ENCODE measurements around the gene LOXHD1.

LOXHD1 gene

DNA sequence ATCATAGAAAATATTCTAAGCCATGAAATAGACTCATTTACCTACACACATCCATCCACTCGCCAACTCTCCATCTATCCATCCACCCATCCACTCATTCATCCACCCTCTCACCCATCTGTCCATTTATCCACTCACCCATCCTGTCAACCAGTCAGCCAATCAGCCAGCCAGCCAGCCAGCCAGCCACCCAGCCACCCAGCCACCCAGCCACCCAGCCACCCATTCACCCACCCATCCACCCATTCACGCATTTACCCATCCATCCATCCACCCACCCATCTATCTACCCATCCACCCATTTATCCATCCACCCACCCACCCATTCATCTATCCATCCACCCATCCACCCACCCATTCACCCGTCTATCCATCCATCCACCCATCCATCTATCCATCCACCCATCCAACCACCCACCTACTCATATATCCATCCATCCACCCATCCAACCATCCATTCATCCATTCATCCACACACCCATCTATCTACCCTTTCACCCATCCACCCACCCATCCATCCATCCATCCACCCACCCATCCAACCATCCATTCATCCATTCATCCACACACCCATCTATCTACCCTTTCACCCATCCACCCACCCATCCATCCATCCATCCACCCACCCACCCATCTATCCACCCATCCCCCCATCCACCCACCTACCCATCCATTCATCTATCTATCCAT, 185.1 kb downstream of the LOXHD1 start:
- DNase-seq = no peak

GRCh38 chr18:46470714-46471113, 186.3 kb downstream of the LOXHD1 start:
- DNase-seq = no peak

GRCh38 chr18:46469186-46469915, 187.7 kb downstream of the LOXHD1 start:
- DNase-seq = no peak

DNA sequence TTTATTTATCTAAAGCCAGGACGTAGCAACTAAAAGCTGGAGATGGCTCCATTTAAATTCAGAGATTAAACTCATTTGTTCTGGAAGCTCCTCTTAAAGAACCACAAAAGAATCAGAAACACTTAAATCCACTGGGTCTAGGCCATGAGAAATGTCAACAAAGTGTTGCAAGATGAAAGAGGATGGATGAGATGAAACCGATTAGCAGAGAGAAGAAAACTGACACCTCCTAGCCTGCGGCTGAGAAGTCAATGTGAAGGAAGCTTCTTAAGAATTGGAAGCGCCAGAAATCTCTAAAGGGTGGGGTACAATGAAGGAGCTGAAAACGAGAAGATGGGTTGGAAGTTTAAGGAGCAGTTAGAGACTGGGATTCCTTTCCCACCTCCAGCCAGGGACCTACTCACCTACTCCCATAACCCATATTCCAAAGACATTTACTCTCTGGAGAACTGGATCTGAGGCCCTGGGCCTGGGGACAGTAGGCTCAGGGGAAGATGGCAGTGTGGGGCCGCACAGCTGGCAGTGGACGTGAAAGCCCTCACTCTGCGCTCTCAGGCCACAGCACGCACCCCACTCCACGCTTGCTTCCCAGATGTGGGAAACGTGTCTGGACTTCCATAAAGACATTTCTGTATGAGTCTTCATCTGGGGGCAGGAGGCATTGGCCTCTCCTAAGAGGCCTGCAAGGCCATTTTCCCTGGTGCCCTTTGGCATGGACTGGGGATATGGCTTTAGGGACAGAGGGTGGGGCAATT, 188.4 kb downstream of the LOXHD1 start:
- no peak for DNase-seq

DNA sequence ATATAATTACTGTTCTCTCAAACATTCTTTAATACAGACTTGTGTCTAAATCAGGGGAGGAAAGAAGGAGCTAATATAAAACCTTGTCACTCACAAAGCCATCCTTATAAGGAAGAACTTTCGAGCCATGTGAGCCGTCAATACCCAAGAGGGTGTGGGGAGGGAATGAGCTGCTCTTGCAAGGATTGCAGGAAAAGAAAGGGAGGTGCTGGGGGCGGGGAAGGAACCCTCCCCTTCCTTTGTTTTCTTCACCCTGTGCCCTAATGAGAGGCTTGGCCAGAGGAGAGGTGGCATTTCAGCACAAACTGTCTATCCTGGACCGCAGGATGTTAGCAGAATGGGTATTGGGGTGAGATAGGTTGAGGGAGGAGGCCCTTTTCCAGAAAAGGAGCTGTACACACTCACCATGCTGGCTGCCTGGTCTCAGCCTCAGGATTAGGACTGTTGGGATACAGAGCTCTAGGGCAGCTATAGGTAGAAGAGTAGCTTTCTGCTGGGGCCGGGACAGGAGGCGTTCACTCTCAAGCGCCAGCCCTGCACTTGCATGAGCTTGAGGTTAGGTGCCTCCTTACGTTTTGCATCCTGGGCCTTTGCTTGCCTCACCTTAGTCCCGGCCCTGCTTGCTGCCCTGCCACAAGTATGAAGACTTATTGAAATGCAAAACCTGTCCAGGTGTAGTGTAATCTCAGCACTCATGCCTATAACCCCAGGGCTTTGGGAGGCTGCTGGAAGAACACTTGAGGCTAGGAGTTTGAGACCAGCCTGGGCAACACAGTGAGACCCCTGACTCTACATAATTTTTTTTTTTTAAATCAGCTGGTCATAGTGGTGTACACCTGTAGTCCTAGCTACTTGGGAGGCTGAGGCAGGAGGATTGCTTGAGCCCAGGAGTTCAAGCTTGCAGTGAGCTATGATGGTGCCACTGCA, 190.5 kb downstream of the LOXHD1 start:
- no peak for DNase-seq

GRCh38 chr18:46464926-46465655, 191.9 kb downstream of the LOXHD1 start:
- no peak for DNase-seq

- DNase-seq = no peak
These were observed 194.5 kb downstream of the LOXHD1 start for GRCh38 chr18:46462523-46462922.

GRCh38 chr18:46461993-46462392, 195.0 kb downstream of the LOXHD1 start:
- DNase-seq = no peak

- no peak for DNase-seq
These were observed 196.3 kb downstream of the LOXHD1 start for GRCh38 chr18:46460754-46461153.

DNA sequence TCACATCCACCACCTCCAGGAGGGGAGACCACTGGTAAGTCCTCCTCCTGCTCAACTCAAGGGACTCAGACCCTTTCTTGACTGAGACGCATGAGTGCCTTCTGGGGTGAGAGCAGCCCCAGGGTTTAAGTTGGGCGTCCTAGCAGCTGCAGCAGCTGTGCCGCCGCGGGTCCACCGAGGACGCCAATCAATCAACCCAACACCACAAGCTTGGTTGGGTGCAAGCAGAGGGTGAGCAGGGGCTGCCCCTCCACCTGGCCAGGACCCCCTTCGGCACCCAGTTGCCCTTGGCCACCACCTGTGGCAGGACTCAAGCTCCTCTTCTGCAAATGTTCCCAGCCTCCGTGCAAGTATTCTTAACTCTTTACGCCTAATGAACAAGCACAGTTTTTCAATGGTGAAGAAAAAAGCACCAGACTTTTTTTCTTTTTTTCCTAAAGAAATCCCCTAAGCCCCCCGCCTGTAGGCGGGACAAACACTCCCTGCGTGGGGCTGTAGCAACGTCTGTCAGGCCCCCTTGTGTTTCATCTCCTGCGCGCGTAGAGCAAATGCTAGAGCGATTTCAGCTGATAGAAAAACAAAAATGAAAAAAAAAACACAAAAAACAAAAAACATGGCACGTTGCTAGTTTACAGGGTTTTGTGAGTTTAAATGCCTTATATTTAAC, 197.1 kb downstream of the LOXHD1 start:
- DNase-seq = no peak

DNA sequence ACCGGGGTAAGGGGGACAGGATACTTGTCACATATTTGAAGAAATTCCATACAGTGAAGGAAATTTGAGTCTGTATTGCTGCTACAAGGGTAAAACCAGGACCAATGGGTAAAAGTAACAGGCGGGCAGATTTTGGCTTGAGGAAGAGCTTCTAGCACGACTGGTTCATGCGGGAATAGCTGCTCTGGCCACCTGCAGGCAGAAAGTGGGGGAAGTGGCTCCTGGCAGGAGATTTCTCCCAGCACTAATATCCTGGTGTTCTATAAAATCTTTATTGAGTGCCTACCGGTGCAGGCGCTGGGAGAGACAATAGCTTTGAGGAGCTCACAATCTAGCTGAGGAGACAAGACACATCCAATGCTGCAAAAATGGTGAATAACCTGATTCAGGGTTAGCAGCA, 198.5 kb downstream of the LOXHD1 start:
- no peak for DNase-seq

DNA sequence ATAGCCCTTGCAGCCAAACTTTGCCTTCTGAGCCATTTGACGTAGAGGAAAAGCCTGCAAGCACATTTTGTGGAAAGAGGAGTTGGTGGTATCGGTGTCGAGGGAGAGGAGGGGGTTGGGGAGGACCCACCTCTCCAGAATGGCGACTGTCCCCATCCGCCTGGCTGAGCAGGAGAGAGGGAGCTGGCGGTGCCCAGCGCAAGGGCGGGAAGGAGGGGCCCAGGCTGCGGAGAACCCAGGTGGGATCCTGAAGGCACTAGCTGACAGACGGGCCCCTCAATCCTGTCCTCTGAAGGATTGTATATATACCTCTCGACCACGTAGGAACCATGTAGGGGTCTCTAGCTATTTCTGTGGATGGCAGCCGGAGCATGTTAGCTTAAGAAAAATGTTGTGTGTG, 200.3 kb downstream of the LOXHD1 start:
- no peak for DNase-seq

DNA sequence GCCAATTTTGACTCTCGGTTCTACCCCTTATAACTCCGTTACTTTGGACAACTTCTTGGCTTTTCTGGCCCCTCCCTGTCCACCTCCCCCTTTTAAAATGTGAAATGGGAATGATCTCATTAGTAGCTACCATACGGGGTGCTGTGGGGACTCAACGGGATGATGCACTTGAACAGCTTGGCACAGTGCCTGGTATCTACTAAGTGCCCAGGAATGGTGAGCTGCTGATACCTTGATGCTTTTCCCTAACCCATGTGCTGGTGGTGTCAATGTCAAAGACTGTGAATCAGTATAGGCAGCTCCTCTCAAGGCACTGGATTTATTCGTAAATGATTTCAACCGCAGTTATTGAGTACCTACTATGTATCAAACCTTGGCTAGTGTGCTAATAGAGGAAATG, 204.2 kb downstream of the LOXHD1 start:
- no peak for DNase-seq

DNA sequence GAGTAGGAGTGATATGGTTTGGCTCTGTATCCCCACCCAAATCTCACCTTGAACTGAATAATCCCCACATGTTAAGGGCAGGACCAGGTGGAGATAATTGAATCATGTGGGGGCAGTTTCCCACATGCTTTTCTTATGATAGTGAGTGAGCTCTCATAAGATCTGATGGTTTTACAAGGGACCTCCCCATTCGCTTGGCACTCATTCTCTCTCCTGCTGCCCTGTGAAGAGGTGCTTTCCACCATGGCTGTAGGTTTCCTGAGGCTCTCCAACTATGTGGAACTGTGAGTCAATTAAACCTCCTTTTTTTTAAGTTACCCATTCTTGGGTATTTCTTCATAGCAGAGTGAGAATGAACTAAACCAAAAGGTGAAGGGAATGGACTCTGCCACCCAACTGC, 207.5 kb downstream of the LOXHD1 start:
- DNase-seq = no peak

DNA sequence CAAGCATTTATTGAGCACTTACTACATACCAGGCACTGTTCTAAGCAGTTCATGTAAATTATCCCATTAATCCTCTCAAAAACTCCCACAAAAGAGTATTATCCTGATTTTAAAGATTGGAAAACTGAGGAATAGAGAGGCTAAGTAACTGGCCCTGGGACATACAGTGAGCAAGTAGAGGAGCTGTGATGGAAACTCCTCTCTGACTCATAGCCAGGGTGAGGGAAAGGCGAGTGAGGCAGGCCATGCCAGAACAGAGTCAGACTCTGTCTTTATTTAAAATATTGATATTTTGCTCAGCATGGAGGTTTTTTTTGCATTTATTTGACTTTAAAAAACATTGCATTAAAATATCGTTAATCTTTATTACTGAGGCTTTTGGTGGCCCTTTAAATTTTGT, 208.0 kb downstream of the LOXHD1 start:
- no peak for DNase-seq

GRCh38 chr18:46448347-46448746, 208.7 kb downstream of the LOXHD1 start:
- no peak for DNase-seq

DNA sequence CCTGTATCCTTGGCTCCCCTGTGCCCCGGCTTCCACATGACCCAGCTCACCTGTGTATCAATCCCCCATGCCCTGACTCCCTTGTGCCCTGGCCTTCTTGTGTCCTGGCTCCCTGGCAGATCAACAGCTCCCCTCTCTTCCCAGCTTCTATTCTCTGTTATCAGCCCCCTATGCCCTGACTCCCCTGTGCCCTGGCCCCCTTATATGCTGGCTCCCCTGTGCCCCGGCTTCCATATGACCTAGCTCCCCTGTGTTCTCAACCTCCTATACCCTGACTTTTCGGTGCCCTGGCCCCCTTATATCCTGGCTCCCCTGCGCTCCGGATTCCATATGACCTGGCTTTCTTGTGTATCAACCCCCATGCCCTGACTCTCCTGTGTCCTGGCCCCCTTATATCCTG, 209.2 kb downstream of the LOXHD1 start:
- DNase-seq = no peak

DNA sequence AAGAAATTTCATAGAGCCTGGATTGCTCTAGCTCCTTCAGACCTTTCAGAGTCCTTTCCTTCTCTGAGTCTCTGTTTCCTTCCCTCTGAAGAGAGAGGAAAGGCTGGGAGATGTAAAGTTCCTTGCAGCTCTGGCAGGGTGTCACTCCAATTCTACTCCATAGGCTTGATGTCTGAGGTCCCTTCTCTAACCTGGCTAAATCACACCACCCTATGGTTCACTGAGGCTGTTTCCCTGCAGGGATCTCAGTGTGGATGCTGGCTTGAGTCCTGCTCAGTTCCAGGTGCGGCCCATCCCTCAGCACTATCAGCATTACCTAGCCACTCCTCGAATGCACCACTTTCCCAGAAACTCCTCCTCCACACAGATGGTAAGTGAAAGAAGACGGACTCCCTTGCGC, 209.7 kb downstream of the LOXHD1 start:
- DNase-seq = no peak

- no peak for DNase-seq
These were observed 211.3 kb downstream of the LOXHD1 start for GRCh38 chr18:46445522-46446313.

- no peak for DNase-seq
These were observed 218.0 kb downstream of the LOXHD1 start for GRCh38 chr18:46439037-46439436.

GRCh38 chr18:46437061-46437460, 220.0 kb downstream of the LOXHD1 start:
- no peak for DNase-seq

Data from effector CD4-positive, alpha-beta T cell (primary cell).